ENCODE data around the gene MSH6. TPM values are rescaled to one million over a fixed set of nuclear protein-coding genes. Genes with fewer than 3 reads are reported as not detected.

MSH6 gene
- 50.3 TPM for total RNA-seq

GRCh38 chr2:47782671-47783485 lies at the start of gene MSH6:
Gene MSH6 (plus strand): TSS chr2:47783145. CDS start chr2:47783234, 89 bp downstream.
- peak; percentile 93 for DNase-seq (ENCODE audit: low spot score)
- ATAC-seq: peak; percentile 97
- intact Hi-C loops (cut with DNase I): no loop called here

GRCh38 chr2:47735136-47735869 lies 47.6 kb upstream of the MSH6 start:
- DNase-seq (ENCODE audit: low spot score): no peak
- ATAC-seq: no peak
- intact Hi-C loops (cut with DNase I): no loop called here

- intact Hi-C loops (cut with DNase I): no loop called here
- DNase-seq (ENCODE audit: low spot score) (no peak), ATAC-seq (no peak)
Measured at GRCh38 chr2:47735912-47736311, 47.0 kb upstream of the MSH6 start.

GRCh38 chr2:47737191-47737975 lies 45.6 kb upstream of the MSH6 start:
- DNase-seq (ENCODE audit: low spot score) (no peak), ATAC-seq (peak; percentile 45)
- intact Hi-C loops (cut with DNase I): no loop called here

GRCh38 chr2:47738331-47738730 lies 44.6 kb upstream of the MSH6 start:
- intact Hi-C loops (cut with DNase I): no loop called here
- DNase-seq (ENCODE audit: low spot score) (no peak), ATAC-seq (no peak)

- DNase-seq (ENCODE audit: low spot score) (no peak), ATAC-seq (no peak)
- intact Hi-C loops (cut with DNase I): no loop called here
Measured at GRCh38 chr2:47741101-47741500, 41.8 kb upstream of the MSH6 start.

- intact Hi-C loops (cut with DNase I): no loop called here
- DNase-seq (ENCODE audit: low spot score) (no peak), ATAC-seq (no peak)
Measured at GRCh38 chr2:47741637-47742036, 41.3 kb upstream of the MSH6 start.

- intact Hi-C loops (cut with DNase I): no loop called here
- no peak for ATAC-seq
- no peak for DNase-seq (ENCODE audit: low spot score)
Measured at GRCh38 chr2:47744074-47744473, 38.9 kb upstream of the MSH6 start.

GRCh38 chr2:47747878-47748277 lies 35.1 kb upstream of the MSH6 start:
- DNase-seq (ENCODE audit: low spot score): no peak
- intact Hi-C loops (cut with DNase I): no loop called here
- no peak for ATAC-seq

- DNase-seq (ENCODE audit: low spot score): no peak
- intact Hi-C loops (cut with DNase I): no loop called here
- ATAC-seq: no peak
Measured at GRCh38 chr2:47751856-47752414, 31.0 kb upstream of the MSH6 start.

GRCh38 chr2:47767497-47767844 lies 15.5 kb upstream of the MSH6 start:
- DNase-seq (ENCODE audit: low spot score) (no peak), ATAC-seq (peak; percentile 8)
- intact Hi-C loops (cut with DNase I): loop anchor here (5.0 kb wide), 1 partner anchor 330 kb away; no protein-coding TSS in a partner anchor

- peak; percentile 90 for ATAC-seq
- intact Hi-C loops (cut with DNase I): loop anchor here (5.0 kb wide), 1 partner anchor 331 kb away; no protein-coding TSS in a partner anchor
- peak; percentile 82 for DNase-seq (ENCODE audit: low spot score)
Measured at GRCh38 chr2:47767880-47768609, 14.9 kb upstream of the MSH6 start.

GRCh38 chr2:47769318-47769717 lies 13.6 kb upstream of the MSH6 start:
- DNase-seq (ENCODE audit: low spot score): no peak
- intact Hi-C loops (cut with DNase I): loop anchor here (5.0 kb wide), 1 partner anchor 332 kb away; no protein-coding TSS in a partner anchor
- no peak for ATAC-seq

- intact Hi-C loops (cut with DNase I): no loop called here
- DNase-seq (ENCODE audit: low spot score) (no peak), ATAC-seq (no peak)
Measured at GRCh38 chr2:47771211-47771610, 11.7 kb upstream of the MSH6 start.

GRCh38 chr2:47772343-47772742 lies 10.6 kb upstream of the MSH6 start:
- no peak for ATAC-seq
- intact Hi-C loops (cut with DNase I): no loop called here

GRCh38 chr2:47774567-47774966 lies 8.4 kb upstream of the MSH6 start:
- DNase-seq (ENCODE audit: low spot score) (no peak), ATAC-seq (no peak)
- intact Hi-C loops (cut with DNase I): no loop called here

More at GRCh38 chr2:47772343-47772742, 10.6 kb upstream of the MSH6 start:
- no peak for DNase-seq (ENCODE audit: low spot score)

GRCh38 chr2:47777277-47777937 lies 5.5 kb upstream of the MSH6 start:
- DNase-seq (ENCODE audit: low spot score) (no peak), ATAC-seq (no peak)
- intact Hi-C loops (cut with DNase I): no loop called here

Data from sciatic nerve (tissue), 2 donors.